GM23248 (cell line): ENCODE data around the gene LGR5. TPM values are rescaled to one million over a fixed set of nuclear protein-coding genes. Genes with fewer than 3 reads are reported as not detected.
A peak's percentile ranks its signal among the peaks of the same experiment; 100 is the strongest.

Experiments used
- DNase-seq: peaks from one replicate; pipeline ENCODE4 v3.0.0-alpha.2; 2015
- H2AFZ ChIP-seq: fragments of 200-600 bp; sonication (generic); 2 replicates; pipeline ENCODE4 v1.6.1; 2016; ENCODE audit warnings: antibody characterized with exemption
- H3F3A ChIP-seq: fragments of 200-600 bp; sonication (generic); 2 replicates; pipeline ENCODE4 v1.6.1; 2016; ENCODE audit warnings: mild to moderate bottlenecking, antibody characterized with exemption, mixed run types; ENCODE audit not compliant: insufficient read depth
- H3K27ac ChIP-seq: fragments of 200-600 bp; sonication (generic); 2 replicates; pipeline ENCODE4 v1.5.1; 2016; ENCODE audit warnings: mild to moderate bottlenecking
- H3K27me3 ChIP-seq: fragments of 200-600 bp; sonication (generic); replicated peaks from 2 replicates; pipeline ENCODE4 v1.6.1; 2016; ENCODE audit warnings: mild to moderate bottlenecking; ENCODE audit not compliant: insufficient read depth
- H3K36me3 ChIP-seq: fragments of 200-600 bp; sonication (generic); 2 replicates; pipeline ENCODE4 v1.6.1; 2016; ENCODE audit warnings: low read depth, mild to moderate bottlenecking
- H3K4me1 ChIP-seq: fragments of 200-600 bp; sonication (generic); 2 replicates; pipeline ENCODE4 v1.6.1; 2016; ENCODE audit warnings: mild to moderate bottlenecking; ENCODE audit not compliant: insufficient read depth
- H3K4me2 ChIP-seq: fragments of 200-600 bp; sonication (generic); one replicate; pipeline ENCODE4 v1.6.1; 2016; ENCODE audit warnings: mild to moderate bottlenecking; ENCODE audit not compliant: unreplicated experiment
- H3K4me3 ChIP-seq: fragments of 200-600 bp; sonication (generic); 2 replicates; pipeline ENCODE4 v1.5.1; 2016; ENCODE audit warnings: mild to moderate bottlenecking
- H3K79me2 ChIP-seq: fragments of 200-600 bp; sonication (generic); 2 replicates; pipeline ENCODE4 v1.6.1; 2016; ENCODE audit warnings: mild to moderate bottlenecking; ENCODE audit not compliant: insufficient read depth
- H3K9ac ChIP-seq: fragments of 200-600 bp; sonication (generic); 2 replicates; pipeline ENCODE4 v1.6.1; 2016; ENCODE audit warnings: mild to moderate bottlenecking
- H3K9me2 ChIP-seq: fragments of 200-600 bp; sonication (generic); 2 replicates; pipeline ENCODE4 v1.6.1; 2016; ENCODE audit warnings: mixed run types, mild to moderate bottlenecking, moderate library complexity; ENCODE audit not compliant: insufficient read depth
- H3K9me3 ChIP-seq: fragments of 200-600 bp; sonication (generic); one replicate; pipeline ENCODE4 v1.6.1; 2017; ENCODE audit warnings: low read depth
- H4K20me1 ChIP-seq: fragments of 200-600 bp; sonication (generic); 2 replicates; pipeline ENCODE4 v1.6.0; 2016; ENCODE audit not compliant: insufficient read depth
- EZH2 ChIP-seq: fragments of 200-600 bp; sonication (generic); IDR thresholded peaks from 2 replicates; pipeline ENCODE4 v1.6.1; 2018; ENCODE audit warnings: antibody characterized with exemption, mild to moderate bottlenecking; ENCODE audit not compliant: insufficient read depth, poor library complexity, severe bottlenecking
- EZH2phosphoT487 ChIP-seq: fragments of 200-600 bp; sonication (generic); IDR thresholded peaks from 2 replicates; pipeline ENCODE4 v1.6.1; 2018; ENCODE audit warnings: antibody characterized with exemption, moderate library complexity, mild to moderate bottlenecking, low read depth; ENCODE audit not compliant: insufficient read depth
- WGBS, 2 experiments: methylation state at CpG; one replicate each; pipeline ENCODE4 v1.1.6; 2015 to 2017; ENCODE audit warnings: low lambda C conversion rate in 2 of 2, low coverage in 1 of 2; ENCODE audit errors: missing lambda C conversion rate in 2 of 2; 5-methylcytosine and 5-hydroxymethylcytosine counted together
- in situ Hi-C: fragments of 300-500 bp; cut with MboI; formaldehyde crosslinking; loops from 2 replicates; pipeline ENCODE4 v1.15.0; 2020
- polyA plus RNA-seq: library from polyadenylated mRNA; unstranded; fragments of >200 nt; fragmentation: Nextera tagmentation; extraction: Ambion mirVana; gene quantifications from 2 replicates; pipeline ENCODE4 v1.2.1, GENCODE V29; 2016
- total RNA-seq: library from RNA; depleted of rRNA; stranded (reverse); fragments of >200 nt; shearing (Covaris generic); gene quantifications from 2 replicates; pipeline ENCODE4 v1.2.3, GENCODE V29; 2014

LGR5 gene
- total and polyA plus RNA-seq, 2 experiments from 2014 or later: not detected

- H3K27ac ChIP-seq: no peak overlapping the region
- H3K9ac ChIP-seq: no peak overlapping the region
- DNase-seq: no peak
- TF ChIP-seq EZH2 (no peak), EZH2phosphoT487 (no peak)
- H3K9me3 ChIP-seq: no peaks in the 10 kb centered on the region
- H3K4me2 ChIP-seq: no peak overlapping the region
- in situ Hi-C loops: no loop called here
- H3K36me3 ChIP-seq: no peaks in the 10 kb centered on the region
- H3K79me2 ChIP-seq: no peaks in the 10 kb centered on the region
- WGBS, 2 experiments: 85 to 92% methylated on average over 4 of the region's 4 CpGs
- H4K20me1 ChIP-seq: no peaks in the 10 kb centered on the region
- no peak overlapping the region for H3K4me3 ChIP-seq
- peaks cover 31% of the 10 kb centered on the region; the same call in 1 of the 2 replicates for H3K27me3 ChIP-seq
- no peaks in the 10 kb centered on the region for H3K9me2 ChIP-seq
- H3K4me1 ChIP-seq: no peaks in the 10 kb centered on the region
- no peak overlapping the region for H2AFZ ChIP-seq
- H3F3A ChIP-seq: no peaks in the 10 kb centered on the region
These were observed 13.9 kb upstream of the LGR5 start for GRCh38 chr12:71425568-71426299.

- in situ Hi-C loops: no loop called here
- DNase-seq: peak; percentile 47
- Histone ChIP-seq H3K4me2 (no peak overlapping the region), H3F3A (no peaks in the 10 kb centered on the region), H3K9me2 (no peaks in the 10 kb centered on the region), H3K9me3 (no peaks in the 10 kb centered on the region), H3K4me1 (no peaks in the 10 kb centered on the region), H3K9ac (no peak overlapping the region), H3K36me3 (no peaks in the 10 kb centered on the region), H2AFZ (no peak overlapping the region), H3K27me3 (peaks cover 31% of the 10 kb centered on the region; the same call in 1 of the 2 replicates), H3K27ac (no peak overlapping the region), H4K20me1 (no peaks in the 10 kb centered on the region), H3K79me2 (no peaks in the 10 kb centered on the region), H3K4me3 (no peak overlapping the region)
- no peak for TF ChIP-seq EZH2
- TF ChIP-seq EZH2phosphoT487: no peak
- 24 to 33% methylated on average over 3 of the region's 3 CpGs for WGBS, 2 experiments
These were observed 13.1 kb upstream of the LGR5 start for GRCh38 chr12:71426300-71427047.

GRCh38 chr12:71430756-71431155 lies 8.8 kb upstream of the LGR5 start:
- Histone ChIP-seq H4K20me1 (no peaks in the 10 kb centered on the region), H3K27ac (no peak overlapping the region), H3F3A (no peaks in the 10 kb centered on the region), H3K4me3 (no peak overlapping the region), H3K9me3 (no peaks in the 10 kb centered on the region), H3K36me3 (no peaks in the 10 kb centered on the region), H3K27me3 (peaks cover 13% of the 10 kb centered on the region; the same call in 1 of the 2 replicates), H2AFZ (no peak overlapping the region), H3K9me2 (no peaks in the 10 kb centered on the region), H3K79me2 (no peaks in the 10 kb centered on the region), H3K4me2 (no peak overlapping the region), H3K4me1 (no peaks in the 10 kb centered on the region), H3K9ac (no peak overlapping the region)
- 67 to 71% methylated on average over 1 of the region's 1 CpG for WGBS, 2 experiments
- peak; percentile 39 for DNase-seq
- TF ChIP-seq EZH2 (no peak), EZH2phosphoT487 (no peak)
- in situ Hi-C loops: no loop called here

GRCh38 chr12:71431991-71432390 lies 7.6 kb upstream of the LGR5 start:
- no peaks in the 10 kb centered on the region for H4K20me1 ChIP-seq
- H3K9me3 ChIP-seq: no peaks in the 10 kb centered on the region
- H3F3A ChIP-seq: no peaks in the 10 kb centered on the region
- no peak overlapping the region for H3K27ac ChIP-seq
- in situ Hi-C loops: no loop called here
- H3K4me1 ChIP-seq: no peaks in the 10 kb centered on the region
- no peaks in the 10 kb centered on the region for H3K9me2 ChIP-seq
- no peak overlapping the region for H3K4me3 ChIP-seq
- H3K79me2 ChIP-seq: no peaks in the 10 kb centered on the region
- peaks cover 12% of the 10 kb centered on the region; the same call in 1 of the 2 replicates for H3K27me3 ChIP-seq
- no peak overlapping the region for H3K9ac ChIP-seq
- no peak overlapping the region for H2AFZ ChIP-seq
- WGBS, 2 experiments: 67 to 73% methylated on average over 3 of the region's 3 CpGs
- TF ChIP-seq EZH2: no peak
- no peak for TF ChIP-seq EZH2phosphoT487
- H3K36me3 ChIP-seq: no peaks in the 10 kb centered on the region
- H3K4me2 ChIP-seq: no peak overlapping the region
- DNase-seq: no peak
